Karpas-422 (cell line): ENCODE measurements around the gene MAP3K7CL. TPM values are rescaled to one million over a fixed set of nuclear protein-coding genes. Genes with fewer than 3 reads are reported as not detected.

ENCODE experiments used
- DNase-seq: peaks from one replicate; pipeline ENCODE4 v3.0.0-alpha.2; 2015
- H2AFZ ChIP-seq: fragments of 200-600 bp; sonication (generic); 2 replicates; pipeline ENCODE4 v1.6.1; 2014; ENCODE audit warnings: antibody characterized with exemption, low read length, mixed read lengths
- H3K27ac ChIP-seq: fragments of 200-600 bp; sonication (generic); 2 replicates; pipeline ENCODE4 v1.5.1; 2014; ENCODE audit warnings: mild to moderate bottlenecking, low read length, moderate library complexity
- H3K27me3 ChIP-seq: fragments of 200-600 bp; sonication (generic); 2 replicates; pipeline ENCODE4 v1.6.1; 2014; ENCODE audit warnings: low read length, mixed read lengths
- H3K36me3 ChIP-seq: fragments of 200-600 bp; sonication (generic); 2 replicates; pipeline ENCODE4 v1.6.1; 2014; ENCODE audit warnings: low read length, mixed read lengths; ENCODE audit not compliant: insufficient read depth
- H3K4me1 ChIP-seq: fragments of 200-600 bp; sonication (generic); 2 replicates; pipeline ENCODE4 v1.6.1; 2014; ENCODE audit warnings: mild to moderate bottlenecking, low read length, mixed read lengths
- H3K4me2 ChIP-seq: fragments of 200-600 bp; sonication (generic); 2 replicates; pipeline ENCODE4 v1.6.1; 2014; ENCODE audit warnings: low read length, low read depth, mild to moderate bottlenecking; ENCODE audit not compliant: poor library complexity, severe bottlenecking
- H3K4me3 ChIP-seq: fragments of 200-600 bp; sonication (generic); 2 replicates; pipeline ENCODE4 v1.5.1; 2014; ENCODE audit warnings: mild to moderate bottlenecking, antibody characterized with exemption, low read length, mixed read lengths
- H3K79me2 ChIP-seq: fragments of 200-600 bp; sonication (generic); 2 replicates; pipeline ENCODE4 v1.6.1; 2014; ENCODE audit warnings: mild to moderate bottlenecking, low read length, mixed read lengths
- H3K9ac ChIP-seq: fragments of 200-600 bp; sonication (generic); 2 replicates; pipeline ENCODE4 v1.6.0; 2014; ENCODE audit warnings: low read length
- H3K9me2 ChIP-seq: fragments of 200-600 bp; sonication (generic), shearing (Covaris generic); replicated peaks from 2 replicates; pipeline ENCODE4 v1.6.0; 2014; ENCODE audit warnings: mild to moderate bottlenecking, low read length, moderate library complexity; ENCODE audit not compliant: insufficient read depth
- H3K9me3 ChIP-seq: fragments of 300-700, 200-600 bp; sonication (generic); 2 replicates; pipeline ENCODE4 v1.6.1; 2014; ENCODE audit warnings: low read length, mixed read lengths
- H4K20me1 ChIP-seq: fragments of 200-600 bp; sonication (generic); 2 replicates; pipeline ENCODE4 v1.6.1; 2014; ENCODE audit warnings: mild to moderate bottlenecking, antibody characterized with exemption, low read length, low read depth; ENCODE audit not compliant: insufficient read depth
- total RNA-seq: library from RNA; depleted of rRNA; stranded (reverse); fragments of >200 nt; shearing (Covaris generic); gene quantifications from 2 replicates; pipeline ENCODE4 v1.2.3, GENCODE V29; 2014; ENCODE audit warnings: low replicate concordance

The MAP3K7CL gene
- total RNA-seq, 1 experiment from 2014 or later, result 38.3 TPM

DNA sequence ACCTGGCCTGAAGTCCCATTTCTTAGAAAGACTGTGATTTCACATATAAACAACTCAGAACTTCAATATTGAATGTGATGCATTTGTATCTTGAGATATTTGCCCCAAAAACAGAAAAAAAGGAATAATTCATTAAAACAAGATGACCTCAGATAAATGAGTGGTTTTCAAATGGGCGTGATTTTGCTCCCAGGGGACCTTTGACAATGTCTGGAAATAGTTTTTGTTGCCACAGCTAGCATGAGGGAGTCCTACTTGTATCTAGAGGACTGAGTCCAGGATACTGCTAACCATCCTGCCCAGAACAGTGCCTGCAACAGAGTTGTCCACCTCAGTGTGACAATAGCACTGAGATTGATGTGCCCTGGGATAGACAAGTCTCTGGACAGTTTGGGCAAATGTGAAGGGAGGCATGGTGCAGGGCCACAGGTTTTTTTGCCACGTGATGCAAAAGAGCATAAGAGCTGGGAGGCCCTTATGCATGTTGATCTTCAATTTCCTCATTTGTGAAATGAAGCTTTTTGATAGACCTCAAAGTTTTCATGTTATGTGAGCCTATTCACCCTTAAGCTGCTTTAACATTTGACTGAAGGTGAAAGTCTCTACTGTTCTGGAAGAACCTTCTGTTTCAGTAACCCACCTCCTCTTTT, 46.2 kb downstream of the MAP3K7CL start:
- Histone ChIP-seq H3K4me2 (peak overlapping the region; percentile 31), H3K79me2 (no peaks in the 10 kb centered on the region)
- peak; percentile 74 for DNase-seq

DNA sequence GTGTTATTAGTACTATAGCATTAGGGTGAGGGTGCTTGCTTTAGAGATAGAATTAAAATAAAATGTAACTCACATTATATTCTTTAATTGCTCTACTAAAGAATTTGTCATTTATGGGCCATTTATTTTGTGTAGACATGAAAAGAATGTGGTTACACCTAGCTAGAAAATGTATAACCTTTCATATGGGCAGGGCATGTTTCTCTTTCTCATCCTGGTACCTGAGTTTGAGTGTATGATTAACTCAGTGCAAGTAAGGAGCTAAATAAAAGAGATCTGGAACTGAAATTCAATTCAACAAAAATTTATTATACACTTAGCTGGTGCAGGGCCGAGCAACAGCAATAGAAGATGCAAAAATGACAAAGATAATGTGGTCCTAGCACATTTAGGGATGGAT, 47.4 kb downstream of the MAP3K7CL start:
- no peak overlapping the region for H3K9ac ChIP-seq
- no peak overlapping the region for H3K4me3 ChIP-seq
- H3K9me2 ChIP-seq, result no peaks in the 10 kb centered on the region
- H3K4me1 ChIP-seq, result peaks cover 32% of the 10 kb centered on the region
- peak overlapping the region; percentile 31 for H3K4me2 ChIP-seq
- no peaks in the 10 kb centered on the region for H3K36me3 ChIP-seq
- no peak for DNase-seq
- no peaks in the 10 kb centered on the region for H3K79me2 ChIP-seq
- no peaks in the 10 kb centered on the region for H3K27me3 ChIP-seq
- peak overlapping the region; percentile 71 for H3K27ac ChIP-seq
- H2AFZ ChIP-seq, result no peak overlapping the region
- H3K9me3 ChIP-seq, result no peaks in the 10 kb centered on the region
- H4K20me1 ChIP-seq, result no peaks in the 10 kb centered on the region

More for the DNA sequence above, 46.2 kb downstream of the MAP3K7CL start:
- no peaks in the 10 kb centered on the region for H3K36me3 ChIP-seq
- peaks cover 32% of the 10 kb centered on the region for H3K4me1 ChIP-seq
- no peak overlapping the region; the same call in 1 of the 2 replicates for H3K4me3 ChIP-seq
- H3K9me3 ChIP-seq, result no peaks in the 10 kb centered on the region
- peak overlapping the region; percentile 17; the same call in 1 of the 2 replicates for H3K9ac ChIP-seq
- no peaks in the 10 kb centered on the region for H3K9me2 ChIP-seq
- H3K27ac ChIP-seq, result peak overlapping the region; percentile 71
- H2AFZ ChIP-seq, result peak overlapping the region; percentile 9; the same call in 1 of the 2 replicates
- no peaks in the 10 kb centered on the region for H3K27me3 ChIP-seq
- no peaks in the 10 kb centered on the region for H4K20me1 ChIP-seq

DNA sequence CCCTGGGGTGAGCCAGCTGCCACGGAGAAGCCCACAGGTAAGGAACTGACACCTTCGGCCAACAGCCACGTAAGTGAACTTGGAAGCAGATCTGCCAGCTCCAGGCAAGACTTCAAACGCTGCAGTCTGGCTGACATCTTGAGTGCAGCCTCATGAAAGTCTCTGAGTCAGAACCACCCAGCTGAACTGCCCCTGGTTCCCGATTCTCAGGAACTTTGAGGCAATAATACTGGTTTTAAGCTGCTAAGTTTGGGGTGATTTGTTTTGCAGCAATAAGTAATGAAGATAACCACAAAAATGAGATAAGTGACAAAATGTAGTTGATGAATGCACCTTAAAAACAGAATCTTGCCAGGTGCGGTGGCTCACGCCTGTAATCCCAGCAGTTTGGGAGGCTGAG, 48.5 kb downstream of the MAP3K7CL start:
- Histone ChIP-seq H3K4me1 (peaks cover 32% of the 10 kb centered on the region), H3K9ac (no peak overlapping the region)

DNA sequence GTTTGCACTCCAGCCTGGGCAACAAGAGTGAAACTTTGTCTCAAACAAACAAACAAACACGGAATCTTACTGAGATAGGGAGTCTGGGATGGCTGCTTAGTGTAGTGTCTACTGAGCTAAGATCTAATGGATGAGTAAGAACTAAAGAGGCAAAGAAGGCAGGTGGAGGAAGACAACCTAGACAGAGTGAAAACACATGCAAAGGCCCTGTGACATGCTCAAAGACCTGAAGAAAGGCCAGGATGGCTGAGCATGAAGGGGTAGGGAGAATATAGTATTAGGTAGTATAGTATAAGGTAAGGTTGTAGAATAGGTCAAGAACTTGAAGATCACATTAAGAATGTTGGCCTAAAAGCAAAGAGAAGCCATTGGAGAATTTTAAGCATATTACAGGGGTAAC, 49.1 kb downstream of the MAP3K7CL start:
- Histone ChIP-seq H3K36me3 (no peaks in the 10 kb centered on the region), H3K9ac (no peak overlapping the region), H4K20me1 (no peaks in the 10 kb centered on the region), H2AFZ (no peak overlapping the region), H3K27me3 (no peaks in the 10 kb centered on the region), H3K4me3 (no peak overlapping the region), H3K27ac (no peak overlapping the region), H3K9me3 (no peaks in the 10 kb centered on the region), H3K4me1 (peaks cover 32% of the 10 kb centered on the region), H3K4me2 (no peak overlapping the region), H3K79me2 (no peaks in the 10 kb centered on the region), H3K9me2 (no peaks in the 10 kb centered on the region)
- DNase-seq, result no peak

More for the DNA sequence above, 48.5 kb downstream of the MAP3K7CL start:
- no peak overlapping the region for H3K4me2 ChIP-seq
- DNase-seq, result no peak
- H3K27ac ChIP-seq, result no peak overlapping the region
- H3K36me3 ChIP-seq, result no peaks in the 10 kb centered on the region
- no peaks in the 10 kb centered on the region for H3K9me3 ChIP-seq
- H3K27me3 ChIP-seq, result no peaks in the 10 kb centered on the region
- H4K20me1 ChIP-seq, result no peaks in the 10 kb centered on the region
- H2AFZ ChIP-seq, result no peak overlapping the region
- H3K79me2 ChIP-seq, result no peaks in the 10 kb centered on the region
- no peak overlapping the region for H3K4me3 ChIP-seq
- no peaks in the 10 kb centered on the region for H3K9me2 ChIP-seq

DNA sequence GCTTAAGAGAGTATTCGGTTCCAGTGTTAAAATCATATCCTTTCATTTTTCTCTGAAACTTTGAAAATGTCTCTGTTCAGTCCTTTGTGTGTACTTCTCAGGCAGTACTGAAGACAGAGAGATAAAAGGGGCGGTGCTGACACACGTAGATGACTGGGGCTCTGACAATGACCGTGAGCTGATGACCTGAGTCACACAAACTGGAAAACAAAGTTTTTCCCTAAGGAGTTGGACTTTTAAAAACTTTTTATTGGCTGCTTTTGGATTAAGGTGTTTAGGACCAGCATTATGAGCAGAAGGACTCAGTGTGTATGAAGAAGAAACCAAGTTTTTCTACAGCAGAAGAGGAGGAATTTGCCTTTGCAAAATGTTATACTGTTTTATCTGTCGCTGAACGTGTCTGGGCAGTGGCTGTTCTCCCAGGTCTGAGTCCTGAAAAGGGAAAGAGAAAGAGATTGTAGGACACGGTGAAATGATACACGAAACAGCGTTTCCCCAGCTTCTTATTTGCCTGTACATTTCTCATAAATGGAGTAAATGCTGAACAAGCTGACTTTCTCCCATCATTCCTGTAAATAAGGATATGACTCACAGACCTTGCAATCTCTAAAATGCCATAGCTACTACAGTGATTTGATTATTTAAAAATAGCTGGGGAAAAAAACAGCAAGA, 51.5 kb downstream of the MAP3K7CL start:
- DNase-seq, result no peak
- Histone ChIP-seq H3K4me3 (no peak overlapping the region), H3K9me2 (no peaks in the 10 kb centered on the region), H3K4me2 (no peak overlapping the region), H3K27me3 (no peaks in the 10 kb centered on the region), H3K9ac (no peak overlapping the region), H3K36me3 (no peaks in the 10 kb centered on the region), H3K27ac (no peak overlapping the region), H3K79me2 (no peaks in the 10 kb centered on the region), H3K9me3 (no peaks in the 10 kb centered on the region), H2AFZ (no peak overlapping the region), H3K4me1 (peaks cover 16% of the 10 kb centered on the region), H4K20me1 (no peaks in the 10 kb centered on the region)

DNA sequence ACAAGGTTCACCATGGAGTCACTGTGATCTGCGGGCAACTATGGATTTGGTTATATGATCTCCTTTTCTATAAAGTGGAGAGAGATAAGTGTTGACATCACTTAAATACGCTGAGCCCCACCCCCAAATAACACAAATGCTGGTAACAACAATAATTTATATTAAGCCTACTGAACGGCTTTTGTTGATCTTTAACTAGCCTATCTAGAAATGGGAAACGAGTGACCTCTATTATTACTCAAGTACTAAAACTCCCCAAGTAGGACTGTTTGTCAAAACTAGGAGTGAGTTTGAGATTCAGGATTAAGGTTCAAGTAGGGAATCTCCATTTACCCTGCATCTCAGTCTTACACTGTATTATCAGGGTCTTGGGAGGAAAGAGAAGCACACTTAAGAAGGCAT, 52.2 kb downstream of the MAP3K7CL start:
- Histone ChIP-seq H3K9me2 (0 out of 2 replicates have a peak, but pooled peaks cover 1% of the 10 kb centered on the region), H4K20me1 (no peaks in the 10 kb centered on the region), H3K27me3 (no peaks in the 10 kb centered on the region), H3K36me3 (no peaks in the 10 kb centered on the region), H2AFZ (no peak overlapping the region), H3K4me1 (peaks cover 8% of the 10 kb centered on the region), H3K4me2 (no peak overlapping the region), H3K9me3 (no peaks in the 10 kb centered on the region), H3K4me3 (no peak overlapping the region), H3K9ac (no peak overlapping the region), H3K27ac (no peak overlapping the region), H3K79me2 (no peaks in the 10 kb centered on the region)
- no peak for DNase-seq

DNA sequence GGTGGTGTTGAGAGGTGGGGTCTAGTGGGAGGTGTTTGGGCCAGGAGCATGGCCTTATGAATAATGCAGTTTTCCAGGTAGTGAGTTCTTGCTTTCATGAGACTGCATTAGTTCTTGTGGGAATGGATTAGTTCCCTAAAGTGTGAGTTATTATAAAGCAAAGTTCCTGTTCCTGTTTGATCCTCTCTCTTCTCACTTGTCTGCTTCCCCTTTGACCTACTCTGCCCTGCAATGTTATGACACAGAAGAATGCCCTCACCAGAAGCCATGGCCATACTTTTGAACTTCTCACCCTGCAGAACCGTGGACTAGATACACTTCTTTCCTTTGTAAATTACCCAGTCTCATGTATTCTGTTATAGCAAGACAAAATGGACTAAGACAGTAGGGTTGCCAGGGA, 53.6 kb downstream of the MAP3K7CL start:
- Histone ChIP-seq H3K79me2 (no peaks in the 10 kb centered on the region), H3K4me3 (no peak overlapping the region), H3K9ac (no peak overlapping the region), H3K4me1 (no peaks in the 10 kb centered on the region), H2AFZ (no peak overlapping the region; the same call in 1 of the 2 replicates), H3K27me3 (no peaks in the 10 kb centered on the region), H3K27ac (no peak overlapping the region), H4K20me1 (no peaks in the 10 kb centered on the region), H3K9me2 (0 out of 2 replicates have a peak, but pooled peaks cover 3% of the 10 kb centered on the region), H3K36me3 (no peaks in the 10 kb centered on the region), H3K9me3 (no peaks in the 10 kb centered on the region), H3K4me2 (no peak overlapping the region)
- no peak for DNase-seq

DNA sequence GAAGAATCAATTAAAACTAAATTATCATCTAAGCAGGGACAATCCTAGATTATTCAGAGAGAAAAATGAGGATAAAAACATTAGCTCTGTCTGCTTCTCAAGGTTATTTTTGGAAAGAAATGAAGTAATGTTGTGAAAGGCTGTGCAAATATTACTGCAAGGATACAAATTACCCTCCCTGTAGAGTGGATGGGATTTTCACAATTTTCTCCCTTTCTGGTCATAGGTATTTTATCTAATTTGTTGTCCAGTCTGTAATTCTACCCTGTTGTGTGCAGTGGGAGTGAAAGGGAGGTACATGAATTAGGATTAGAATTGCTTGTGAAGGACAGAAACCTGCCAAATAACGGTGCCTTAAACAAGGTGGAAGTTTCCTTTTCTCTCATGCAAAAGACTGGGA, 54.7 kb downstream of the MAP3K7CL start:
- H3K4me1 ChIP-seq, result no peaks in the 10 kb centered on the region
- H4K20me1 ChIP-seq, result no peaks in the 10 kb centered on the region
- no peaks in the 10 kb centered on the region for H3K36me3 ChIP-seq
- no peaks in the 10 kb centered on the region for H3K27me3 ChIP-seq
- no peaks in the 10 kb centered on the region for H3K79me2 ChIP-seq
- no peak overlapping the region for H3K9ac ChIP-seq
- no peaks in the 10 kb centered on the region for H3K9me3 ChIP-seq
- no peak overlapping the region for H3K4me3 ChIP-seq
- H3K9me2 ChIP-seq, result 0 out of 2 replicates have a peak, but pooled peaks cover 3% of the 10 kb centered on the region
- H3K27ac ChIP-seq, result no peak overlapping the region
- no peak overlapping the region for H2AFZ ChIP-seq
- H3K4me2 ChIP-seq, result no peak overlapping the region
- DNase-seq, result no peak
